Activated CD4-positive, alpha-beta T cell treated with anti-CD3 and anti-CD28 coated beads for 36 hours (primary cell): ENCODE data around the gene ATP6V0A4. TPM values are rescaled to one million over a fixed set of nuclear protein-coding genes. Genes with fewer than 3 reads are reported as not detected.

ENCODE experiments used
- ATAC-seq: fragments of 200-7000 bp; cut with Tn5 transposase; one replicate; pipeline ENCODE4 v1.10.0; 2021; ENCODE audit warnings: mild to moderate bottlenecking, moderate library complexity
- CTCF ChIA-PET: fragments of 350-600 bp; sonication (Branson Sonifier 250); formaldehyde crosslinking; loops from one replicate; lab custom pipeline; 2021; ENCODE audit warnings: antibody characterized with exemption; lab: Charles Lee
- POLR2A ChIA-PET: fragments of 350-600 bp; sonication (Branson Sonifier 250); formaldehyde crosslinking; loops from one replicate; lab custom pipeline; 2021; ENCODE audit warnings: antibody characterized with exemption, inconsistent platforms; lab: Charles Lee
- DNase-seq: peaks from one replicate; pipeline ENCODE4 v3.0.0-alpha.2; 2020
- H3K27ac Mint-ChIP-seq: one replicate; pipeline ENCODE4 v1.8.0; 2021; ENCODE audit warnings: mixed read lengths
- H3K27me3 Mint-ChIP-seq: one replicate; pipeline ENCODE4 v1.8.0; 2021; ENCODE audit warnings: mixed read lengths
- H3K36me3 Mint-ChIP-seq: one replicate; pipeline ENCODE4 v1.8.0; 2021; ENCODE audit warnings: low read depth, mixed read lengths
- H3K4me1 Mint-ChIP-seq: one replicate; pipeline ENCODE4 v1.8.0; 2021; ENCODE audit warnings: mixed read lengths
- H3K4me3 Mint-ChIP-seq: one replicate; pipeline ENCODE4 v1.8.0; 2021; ENCODE audit warnings: mild to moderate bottlenecking, moderate library complexity, mixed read lengths
- H3K9me3 Mint-ChIP-seq: one replicate; pipeline ENCODE4 v1.8.0; 2021; ENCODE audit warnings: low read depth, mixed read lengths
- intact Hi-C, 2 experiments: fragments of 100-400 bp; cut with DNase I in 1 of 2; cut with micrococcal nuclease in 1 of 2; formaldehyde crosslinking; loops; one replicate each; pipeline versions ENCODE4 v1.14.2 to v1.15.1; 2022 to 2024; cut with DNase I, micrococcal nuclease
- total RNA-seq, 2 experiments: library from RNA; stranded (reverse); gene quantifications; one replicate each; pipeline ENCODE4 v1.2.3, GENCODE V29; 2021

Gene ATP6V0A4
- total RNA-seq: under 1 TPM; 0.19 to 0.32 TPM

DNA sequence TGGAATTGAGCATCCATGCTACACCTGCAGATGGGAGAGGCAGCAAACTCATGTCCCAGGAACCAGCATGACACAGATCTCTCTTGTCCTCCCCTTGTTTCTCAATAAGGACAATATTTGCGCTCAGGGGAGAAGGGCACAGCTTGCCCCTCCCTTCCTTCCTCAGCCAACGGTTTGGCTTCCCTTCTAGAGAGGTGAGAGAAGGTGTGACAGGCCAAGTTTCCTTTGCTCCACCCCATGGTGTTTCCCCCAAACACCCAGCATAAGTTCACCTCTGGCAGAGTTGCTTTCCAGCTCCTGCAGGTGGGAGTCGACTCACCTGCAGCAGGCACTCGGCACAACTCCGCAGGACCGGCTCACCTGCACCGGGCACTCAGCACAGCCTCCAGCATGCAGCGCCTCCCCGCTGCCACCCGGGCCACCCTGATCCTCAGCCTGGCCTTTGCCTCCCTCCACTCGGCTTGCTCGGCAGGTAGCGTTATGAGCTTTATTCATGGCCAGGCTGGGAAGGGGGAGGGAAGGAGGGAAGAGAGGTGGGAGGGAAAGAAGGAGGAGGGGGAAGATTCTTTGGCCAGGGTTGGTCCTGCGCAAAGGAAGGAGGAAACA is at the start of gene ATP6V0A4, which contains the start of gene TMEM213:
Gene ATP6V0A4 (minus strand): TSS at position 482 of the 606 bp plus-strand sequence. CDS start 26,949 bp downstream, outside the sequence.
Gene TMEM213 (plus strand): TSS at position 280 of the 606 bp plus-strand sequence. CDS start 111 bp downstream, at position 391.
- no peaks in the 10 kb centered on the region for H3K36me3 Mint-ChIP-seq
- DNase-seq: no peak
- intact Hi-C loops: no loop called here
- CTCF ChIA-PET: no interaction called here
- H3K9me3 Mint-ChIP-seq: no peaks in the 10 kb centered on the region
- peaks cover 2% of the 10 kb centered on the region for H3K4me1 Mint-ChIP-seq
- H3K27ac Mint-ChIP-seq: no peak within 1 kb of the TSS
- peaks cover 2% of the 10 kb centered on the region for H3K27me3 Mint-ChIP-seq
- no peak for ATAC-seq
- H3K4me3 Mint-ChIP-seq: no peak within 1 kb of the TSS
- POLR2A ChIA-PET: no interaction called here

GRCh38 chr7:138845711-138846110 is 47.7 kb upstream of the ATP6V0A4 start:
- no peak for DNase-seq
- Mint-ChIP-seq H3K9me3 (peaks cover 4% of the 10 kb centered on the region), H3K36me3 (no peaks in the 10 kb centered on the region), H3K27me3 (no peaks in the 10 kb centered on the region), H3K27ac (no peak overlapping the region), H3K4me1 (no peaks in the 10 kb centered on the region), H3K4me3 (no peak overlapping the region)
- ChIA-PET POLR2A (no interaction called here), CTCF (no interaction called here)
- no peak for ATAC-seq
- intact Hi-C loops: no loop called here

DNA sequence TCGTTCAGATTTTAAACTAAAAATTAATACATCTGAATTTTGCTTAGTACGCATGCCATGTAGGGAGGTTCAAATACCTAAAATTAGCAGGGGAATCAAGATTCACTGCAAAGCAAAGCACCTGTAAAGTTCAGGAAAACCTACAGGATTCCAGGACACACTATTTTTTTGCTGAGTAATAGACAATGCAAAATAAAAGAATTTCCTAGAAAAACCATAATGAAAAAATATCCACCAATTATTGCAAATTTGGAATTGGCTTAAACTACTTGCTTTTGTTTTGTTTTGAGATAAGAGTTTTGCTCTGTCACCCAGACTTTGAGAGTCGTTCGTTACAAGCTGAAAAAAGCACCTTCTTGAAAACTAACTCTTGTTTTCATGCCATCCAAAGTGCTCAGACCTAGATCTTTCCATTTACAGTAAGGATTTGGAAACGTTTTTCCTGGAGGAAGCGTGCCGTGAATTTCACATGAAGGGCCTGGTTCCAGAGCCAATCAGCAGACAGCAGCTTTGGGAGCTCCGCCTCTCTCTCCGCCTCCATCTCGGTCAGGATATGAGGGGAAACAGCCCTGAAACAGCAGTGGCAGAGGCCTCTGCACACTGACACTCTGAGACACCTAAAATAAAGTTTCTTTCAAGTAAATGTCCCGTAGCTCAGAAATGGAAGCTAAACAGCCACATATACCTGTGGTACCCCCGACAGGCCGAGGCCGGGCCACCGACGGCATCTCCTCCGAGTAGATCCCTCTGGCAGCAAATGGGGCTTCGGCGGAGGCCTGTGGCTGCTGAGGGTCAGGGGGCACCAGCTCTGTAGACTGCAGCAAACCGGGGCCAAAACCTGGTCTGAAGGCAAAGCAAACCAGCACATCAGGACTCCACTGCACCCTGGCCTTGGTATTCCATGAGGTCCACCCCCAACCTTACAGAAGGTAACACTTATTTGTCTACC is 45.9 kb upstream of the ATP6V0A4 start:
- no peaks in the 10 kb centered on the region for H3K4me1 Mint-ChIP-seq
- no peak overlapping the region for H3K4me3 Mint-ChIP-seq
- no peak for ATAC-seq
- no peak for DNase-seq
- peaks cover 4% of the 10 kb centered on the region for H3K27me3 Mint-ChIP-seq
- ChIA-PET CTCF (interaction anchor here (0.6 kb wide), 2 partner anchors 69 to 210 kb away, joined by 3 read pairs; no protein-coding TSS in a partner anchor), POLR2A (no interaction called here)
- no peaks in the 10 kb centered on the region for H3K9me3 Mint-ChIP-seq
- intact Hi-C loops: no loop called here
- H3K27ac Mint-ChIP-seq: no peak overlapping the region
- H3K36me3 Mint-ChIP-seq: no peaks in the 10 kb centered on the region

- H3K4me3 Mint-ChIP-seq: no peak overlapping the region
- no peaks in the 10 kb centered on the region for H3K4me1 Mint-ChIP-seq
- intact Hi-C loops: no loop called here
- DNase-seq (no peak), ATAC-seq (no peak)
- H3K27ac Mint-ChIP-seq: no peak overlapping the region
- ChIA-PET CTCF (interaction anchor here (0.7 kb wide), 1 partner anchor 29 kb away, joined by 3 read pairs; no protein-coding TSS in a partner anchor), POLR2A (no interaction called here)
- H3K27me3 Mint-ChIP-seq: peaks cover 4% of the 10 kb centered on the region
- no peaks in the 10 kb centered on the region for H3K9me3 Mint-ChIP-seq
- H3K36me3 Mint-ChIP-seq: no peaks in the 10 kb centered on the region
Observed at GRCh38 chr7:138842111-138842510, 44.1 kb upstream of the ATP6V0A4 start.

DNA sequence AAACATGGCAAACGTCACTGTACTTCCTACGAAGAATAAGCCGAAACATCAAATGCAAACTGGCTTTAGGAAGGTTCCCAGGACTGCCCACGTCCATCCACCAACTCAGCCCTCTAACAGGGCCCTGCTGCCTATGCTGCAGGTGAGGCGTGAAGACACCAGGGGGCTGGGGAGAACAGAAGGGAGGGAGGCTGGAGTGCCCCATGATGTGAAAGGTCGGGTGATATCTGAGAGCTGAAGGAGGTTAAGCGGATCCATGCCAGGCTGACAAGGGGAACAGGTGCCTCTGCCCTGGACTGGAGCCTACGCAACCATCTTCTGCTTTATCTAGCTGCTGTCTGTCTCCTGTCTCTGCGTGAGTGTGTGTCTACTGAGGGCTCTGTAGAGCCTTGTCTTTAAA is 40.2 kb upstream of the ATP6V0A4 start:
- intact Hi-C loops: no loop called here
- ATAC-seq (no peak), DNase-seq (no peak)
- POLR2A ChIA-PET: no interaction called here
- Mint-ChIP-seq H3K4me1 (peaks cover 10% of the 10 kb centered on the region), H3K4me3 (no peak overlapping the region), H3K36me3 (no peaks in the 10 kb centered on the region), H3K27me3 (peaks cover 13% of the 10 kb centered on the region), H3K27ac (no peak overlapping the region), H3K9me3 (no peaks in the 10 kb centered on the region)
- CTCF ChIA-PET: no interaction called here

- CTCF ChIA-PET: interaction anchor here (0.6 to 1.2 kb wide), 3 partner anchors 14 to 222 kb away, joined by 3 read pairs; no protein-coding TSS in a partner anchor
- intact Hi-C loops: no loop called here
Observed at GRCh38 chr7:138837627-138838026, 39.6 kb upstream of the ATP6V0A4 start.

DNA sequence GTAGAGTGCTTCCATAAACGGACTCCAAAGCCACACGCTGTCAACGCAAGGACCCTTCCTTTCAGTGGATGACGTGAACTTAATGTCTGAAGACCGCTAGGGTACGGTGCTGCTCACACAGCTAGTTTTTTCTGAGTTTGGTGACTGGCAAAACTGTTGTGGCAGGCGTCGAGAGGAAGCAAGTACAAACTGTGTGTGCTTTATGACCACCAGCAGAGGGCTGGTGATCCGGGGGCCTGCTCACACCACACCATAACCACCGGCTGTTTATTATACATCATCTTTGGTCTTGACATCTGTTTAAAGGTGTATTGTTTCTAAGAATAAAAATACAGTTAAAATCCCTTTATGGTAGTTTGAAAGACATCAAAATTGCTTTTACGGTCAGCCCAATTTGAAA is 37.1 kb upstream of the ATP6V0A4 start:
- Mint-ChIP-seq H3K27me3 (peaks cover 15% of the 10 kb centered on the region), H3K36me3 (no peaks in the 10 kb centered on the region), H3K27ac (no peak overlapping the region), H3K4me1 (peaks cover 10% of the 10 kb centered on the region), H3K9me3 (no peaks in the 10 kb centered on the region), H3K4me3 (no peak overlapping the region)
- no peak for DNase-seq
- intact Hi-C loops: no loop called here
- ChIA-PET POLR2A (no interaction called here), CTCF (no interaction called here)
- no peak for ATAC-seq

More at GRCh38 chr7:138837627-138838026, 39.6 kb upstream of the ATP6V0A4 start:
- POLR2A ChIA-PET: no interaction called here
- ATAC-seq: no peak
- H3K27ac Mint-ChIP-seq: no peak overlapping the region
- H3K9me3 Mint-ChIP-seq: no peaks in the 10 kb centered on the region
- no peak overlapping the region for H3K4me3 Mint-ChIP-seq
- no peaks in the 10 kb centered on the region for H3K36me3 Mint-ChIP-seq
- peaks cover 13% of the 10 kb centered on the region for H3K27me3 Mint-ChIP-seq
- no peak for DNase-seq
- peaks cover 10% of the 10 kb centered on the region for H3K4me1 Mint-ChIP-seq

- intact Hi-C loops: no loop called here
- Mint-ChIP-seq H3K4me3 (no peak overlapping the region), H3K9me3 (no peaks in the 10 kb centered on the region), H3K36me3 (no peaks in the 10 kb centered on the region), H3K27ac (no peak overlapping the region), H3K27me3 (peaks cover 15% of the 10 kb centered on the region), H3K4me1 (peaks cover 10% of the 10 kb centered on the region)
- ChIA-PET POLR2A (no interaction called here), CTCF (no interaction called here)
- ATAC-seq: peak; percentile 91
- peak; percentile 41 for DNase-seq
Observed at GRCh38 chr7:138834583-138834982, 36.6 kb upstream of the ATP6V0A4 start.

DNA sequence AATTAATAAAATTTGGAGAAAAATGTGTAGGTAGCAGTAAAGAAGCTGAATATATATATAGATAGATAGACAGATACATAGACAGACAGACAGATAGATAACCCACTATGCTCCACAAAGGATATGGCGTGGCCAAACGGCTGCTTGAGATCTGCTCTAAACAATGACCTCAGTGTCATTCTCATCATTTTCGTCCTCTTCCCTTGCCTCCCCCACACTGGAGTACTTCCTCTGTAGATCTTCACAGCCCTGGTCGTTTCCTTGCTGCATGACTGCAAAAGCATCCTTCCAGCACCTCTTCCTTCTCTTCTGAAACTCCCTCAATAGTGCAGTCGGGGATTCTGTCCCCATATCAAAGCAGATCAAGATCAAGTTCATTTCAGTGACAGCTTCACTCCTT is 35.6 kb upstream of the ATP6V0A4 start:
- intact Hi-C loops: no loop called here
- Mint-ChIP-seq H3K36me3 (no peaks in the 10 kb centered on the region), H3K27ac (no peak overlapping the region), H3K4me3 (no peak overlapping the region), H3K4me1 (peaks cover 10% of the 10 kb centered on the region), H3K9me3 (no peaks in the 10 kb centered on the region), H3K27me3 (peaks cover 12% of the 10 kb centered on the region)
- DNase-seq (no peak), ATAC-seq (no peak)
- CTCF ChIA-PET: interaction anchor here (0.6 kb wide), 1 partner anchor 108 kb away, joined by 3 read pairs; no protein-coding TSS in a partner anchor
- POLR2A ChIA-PET: no interaction called here

DNA sequence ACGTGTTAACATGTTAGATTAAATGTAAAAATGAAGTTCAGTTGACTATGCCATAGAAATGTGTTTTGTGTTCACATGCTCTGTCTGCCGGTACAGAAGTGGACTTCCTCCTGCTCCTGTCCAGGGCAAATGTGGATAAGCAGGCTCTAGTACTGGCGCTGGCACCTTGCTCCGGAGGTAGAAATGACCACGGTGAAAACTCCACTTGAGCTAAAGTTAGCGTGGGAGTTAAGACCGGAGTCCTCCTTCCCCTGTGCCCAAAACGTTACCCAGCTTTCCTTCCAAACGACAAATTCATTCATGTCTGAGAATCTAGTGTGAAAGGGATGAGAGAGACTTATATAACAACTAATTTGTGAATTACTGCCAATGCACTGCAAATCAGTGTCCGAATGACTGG is 35.0 kb upstream of the ATP6V0A4 start:
- intact Hi-C loops: no loop called here
- peaks cover 10% of the 10 kb centered on the region for H3K4me1 Mint-ChIP-seq
- H3K9me3 Mint-ChIP-seq: no peaks in the 10 kb centered on the region
- CTCF ChIA-PET: no interaction called here
- H3K27ac Mint-ChIP-seq: no peak overlapping the region
- H3K36me3 Mint-ChIP-seq: no peaks in the 10 kb centered on the region
- H3K27me3 Mint-ChIP-seq: peaks cover 12% of the 10 kb centered on the region
- ATAC-seq (no peak), DNase-seq (no peak)
- POLR2A ChIA-PET: no interaction called here
- H3K4me3 Mint-ChIP-seq: no peak overlapping the region

DNA sequence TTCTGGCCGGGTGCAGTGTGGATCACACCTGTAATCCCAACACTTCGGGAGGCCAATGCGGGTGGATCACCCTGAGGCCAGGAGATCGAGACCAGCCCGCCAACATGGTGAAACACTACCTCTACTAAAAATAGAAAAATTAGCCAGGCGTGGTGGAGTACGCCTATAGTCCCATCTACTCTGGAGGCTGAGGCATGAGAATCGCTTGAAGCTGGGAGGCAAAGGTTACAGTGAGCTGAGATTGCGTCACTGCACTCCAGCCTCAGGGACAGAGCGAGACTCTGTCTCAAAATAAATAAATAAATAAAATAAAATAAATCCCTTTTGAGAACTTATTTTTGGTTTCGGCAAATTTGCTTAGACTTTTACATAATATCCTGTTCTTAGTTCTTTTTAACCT is 31.3 kb upstream of the ATP6V0A4 start:
- POLR2A ChIA-PET: no interaction called here
- Mint-ChIP-seq H3K27me3 (peaks cover 11% of the 10 kb centered on the region), H3K4me1 (peaks cover 12% of the 10 kb centered on the region), H3K4me3 (no peak overlapping the region), H3K36me3 (no peaks in the 10 kb centered on the region), H3K27ac (no peak overlapping the region), H3K9me3 (no peaks in the 10 kb centered on the region)
- intact Hi-C loops: no loop called here
- DNase-seq (no peak), ATAC-seq (no peak)
- CTCF ChIA-PET: no interaction called here
